Measurements from ENCODE around the gene RAMP2. TPM values are rescaled to one million over a fixed set of nuclear protein-coding genes. Genes with fewer than 3 reads are reported as not detected.
"Not testable (repeated sequence)": the region's sequence is repeated elsewhere in the genome, so short reads cannot be mapped to it uniquely, and the experiment has no call there.

The RAMP2 gene
- total RNA-seq, 4 donors from 2014 or later: 6.1 to 88.0 (median 23.4) TPM

GRCh38 chr17:42740699-42741098 lies 20.3 kb upstream of the RAMP2 start:
- Histone ChIP-seq H3K36me3 (peaks cover 0 to 8% (median 0%) of the 10 kb centered on the region in 4 donors), H3K4me3 (no peak overlapping the region), H3K27ac (no peak overlapping the region), H3K9me3 (no peaks in the 10 kb centered on the region), H3K4me1 (peaks cover 12 to 20% (median 14%) of the 10 kb centered on the region in 4 donors), H3K27me3 (no peaks in the 10 kb centered on the region)
- no peak for DNase-seq
- no peak for TF ChIP-seq CTCF (IDR thresholded peaks at IDR 0.05)
- TF ChIP-seq EP300 (IDR thresholded peaks at IDR 0.05; ENCODE audit: low read depth): no peak
- TF ChIP-seq POLR2A (IDR thresholded peaks at IDR 0.05): no peak
- TF ChIP-seq POLR2AphosphoS5 (IDR thresholded peaks at IDR 0.05): no peak
- intact Hi-C loops (cut with DNase I; ENCODE audit: low total_unique reads) (no loop called here), in situ Hi-C loops (cut with MboI; ENCODE audit: low pct_ligation_motif_present in 1 of 4, low pct_unique_long_range_greater_than_20kb in 1 of 4, low sequenced_read_pairs in 3 of 4) (no loop called here)
- WGBS, 2 donors (ENCODE audit: low coverage in 1 of 2): 54 to 87% methylated on average over 1 of the region's 1 CpG

- in situ Hi-C loops (cut with MboI; ENCODE audit: low pct_ligation_motif_present in 1 of 4, low pct_unique_long_range_greater_than_20kb in 1 of 4, low sequenced_read_pairs in 3 of 4): not testable (repeated sequence)
- WGBS, 2 donors (ENCODE audit: low coverage in 1 of 2): 88% methylated on average over 11 of the region's 11 CpGs; no CpG with 5 or more reads in 1 of the 2 donors
- H3K4me1 ChIP-seq: peaks cover 12 to 18% (median 14%) of the 10 kb centered on the region in 4 donors
Measured at GRCh38 chr17:42742916-42743315, 18.1 kb upstream of the RAMP2 start.

GRCh38 chr17:42743595-42744282 lies 17.3 kb upstream of the RAMP2 start:
- Histone ChIP-seq H3K27me3 (no peaks in the 10 kb centered on the region), H3K27ac (peak overlapping the region; percentile 85 to 93 (median 90)), H3K4me1 (peaks cover 12 to 18% (median 14%) of the 10 kb centered on the region in 4 donors), H3K4me3 (peak overlapping the region; percentile 49 to 88 (median 60)), H3K9me3 (no peaks in the 10 kb centered on the region), H3K36me3 (no peaks in the 10 kb centered on the region)
- in situ Hi-C loops (cut with MboI; ENCODE audit: low pct_ligation_motif_present in 1 of 4, low pct_unique_long_range_greater_than_20kb in 1 of 4, low sequenced_read_pairs in 3 of 4) (no loop called here), intact Hi-C loops (cut with DNase I; ENCODE audit: low total_unique reads) (no loop called here)
- WGBS, 2 donors (ENCODE audit: low coverage in 1 of 2): 21 to 59% methylated on average over 6 to 10 of the region's 10 CpGs
- no peak for TF ChIP-seq POLR2AphosphoS5 (IDR thresholded peaks at IDR 0.05)
- peak in 1 of 5 experiments; percentile 17 for TF ChIP-seq CTCF (IDR thresholded peaks at IDR 0.05)
- no peak for DNase-seq

More at GRCh38 chr17:42742916-42743315, 18.1 kb upstream of the RAMP2 start:
- H3K9me3 ChIP-seq; H3K36me3 ChIP-seq; intact Hi-C loops (cut with DNase I; ENCODE audit: low total_unique reads); H3K4me3 ChIP-seq; H3K27ac ChIP-seq; DNase-seq; H3K27me3 ChIP-seq: not testable (repeated sequence)

- 0 to 2% methylated on average over 9 to 31 of the region's 32 CpGs for WGBS, 2 donors (ENCODE audit: low coverage in 1 of 2)
- Histone ChIP-seq H3K9me3 (no peaks in the 10 kb centered on the region), H3K36me3 (no peaks in the 10 kb centered on the region), H3K4me3 (peak overlapping the region; percentile 49 to 88 (median 60)), H3K27me3 (no peaks in the 10 kb centered on the region), H3K27ac (peak overlapping the region; percentile 85 to 93 (median 90)), H3K4me1 (peaks cover 12 to 18% (median 14%) of the 10 kb centered on the region in 4 donors)
- intact Hi-C loops (cut with DNase I; ENCODE audit: low total_unique reads) (no loop called here), in situ Hi-C loops (cut with MboI; ENCODE audit: low pct_ligation_motif_present in 1 of 4, low pct_unique_long_range_greater_than_20kb in 1 of 4, low sequenced_read_pairs in 3 of 4) (no loop called here)
- TF ChIP-seq CTCF (IDR thresholded peaks at IDR 0.05): peak in 1 of 5 experiments; percentile 6
- TF ChIP-seq POLR2AphosphoS5 (IDR thresholded peaks at IDR 0.05): no peak
- no peak for TF ChIP-seq POLR2A (IDR thresholded peaks at IDR 0.05)
- peak; percentile 80 for DNase-seq
Measured at GRCh38 chr17:42744283-42744805, 16.7 kb upstream of the RAMP2 start.
